Measurements from ENCODE around the gene ZNF732.

ZNF732 gene

GRCh38 chr4:294732-295131, 10.5 kb downstream of the ZNF732 start (continued):
- TF ChIP-seq ZC3H10 (CRISPR knock-in tag; IDR thresholded peaks at IDR 0.05) (no peak), PPARA (CRISPR knock-in tag; IDR thresholded peaks at IDR 0.05; ENCODE audit: borderline replicate concordance) (no peak), TCF4 (CRISPR knock-in tag; IDR thresholded peaks at IDR 0.05; ENCODE audit: borderline replicate concordance) (no peak), TOX (CRISPR knock-in tag; IDR thresholded peaks at IDR 0.05; ENCODE audit: borderline replicate concordance) (no peak), GLIS3 (CRISPR knock-in tag; IDR thresholded peaks at IDR 0.05) (no peak)
- TF ChIP-seq, protein P1, sequence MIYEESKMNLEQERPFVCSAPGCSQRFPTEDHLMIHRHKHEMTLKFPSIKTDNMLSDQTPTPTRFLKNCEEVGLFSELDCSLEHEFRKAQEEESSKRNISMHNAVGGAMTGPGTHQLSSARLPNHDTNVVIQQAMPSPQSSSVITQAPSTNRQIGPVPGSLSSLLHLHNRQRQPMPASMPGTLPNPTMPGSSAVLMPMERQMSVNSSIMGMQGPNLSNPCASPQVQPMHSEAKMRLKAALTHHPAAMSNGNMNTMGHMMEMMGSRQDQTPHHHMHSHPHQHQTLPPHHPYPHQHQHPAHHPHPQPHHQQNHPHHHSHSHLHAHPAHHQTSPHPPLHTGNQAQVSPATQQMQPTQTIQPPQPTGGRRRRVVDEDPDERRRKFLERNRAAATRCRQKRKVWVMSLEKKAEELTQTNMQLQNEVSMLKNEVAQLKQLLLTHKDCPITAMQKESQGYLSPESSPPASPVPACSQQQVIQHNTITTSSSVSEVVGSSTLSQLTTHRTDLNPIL (CRISPR knock-in tag; IDR thresholded peaks at IDR 0.05; ENCODE audit: low read depth), result no peak
- TF ChIP-seq, protein P2, sequence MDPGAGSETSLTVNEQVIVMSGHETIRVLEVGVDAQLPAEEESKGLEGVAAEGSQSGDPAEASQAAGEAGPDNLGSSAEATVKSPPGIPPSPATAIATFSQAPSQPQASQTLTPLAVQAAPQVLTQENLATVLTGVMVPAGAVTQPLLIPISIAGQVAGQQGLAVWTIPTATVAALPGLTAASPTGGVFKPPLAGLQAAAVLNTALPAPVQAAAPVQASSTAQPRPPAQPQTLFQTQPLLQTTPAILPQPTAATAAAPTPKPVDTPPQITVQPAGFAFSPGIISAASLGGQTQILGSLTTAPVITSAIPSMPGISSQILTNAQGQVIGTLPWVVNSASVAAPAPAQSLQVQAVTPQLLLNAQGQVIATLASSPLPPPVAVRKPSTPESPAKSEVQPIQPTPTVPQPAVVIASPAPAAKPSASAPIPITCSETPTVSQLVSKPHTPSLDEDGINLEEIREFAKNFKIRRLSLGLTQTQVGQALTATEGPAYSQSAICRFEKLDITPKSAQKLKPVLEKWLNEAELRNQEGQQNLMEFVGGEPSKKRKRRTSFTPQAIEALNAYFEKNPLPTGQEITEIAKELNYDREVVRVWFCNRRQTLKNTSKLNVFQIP (CRISPR knock-in tag; IDR thresholded peaks at IDR 0.05; ENCODE audit: borderline replicate concordance, low read depth), result no peak

DNA sequence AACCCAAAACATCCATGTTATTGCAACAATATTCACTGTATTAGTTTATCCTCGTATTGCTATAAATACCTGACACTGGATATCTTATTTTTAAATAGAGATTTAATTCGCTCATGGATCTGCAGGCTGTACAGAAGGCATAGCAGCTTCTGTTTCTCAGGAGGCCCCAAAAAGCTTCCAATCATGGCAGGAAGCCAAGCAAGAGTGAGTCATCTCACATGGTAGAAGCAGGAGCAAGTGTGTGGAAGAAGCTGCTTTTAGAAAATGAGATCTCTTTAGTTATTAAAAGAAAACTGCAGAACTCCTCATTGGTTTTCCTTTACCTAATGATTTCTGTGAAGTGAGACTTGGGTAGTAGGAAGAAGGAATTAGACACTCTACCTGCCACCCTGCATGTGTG, 16.4 kb downstream of the ZNF732 start:
- no peak for ATAC-seq
- no peak for TF ChIP-seq ZFP3 (CRISPR knock-in tag; IDR thresholded peaks at IDR 0.05)
- no peak for TF ChIP-seq BACH2 (CRISPR knock-in tag; IDR thresholded peaks at IDR 0.05; ENCODE audit: borderline replicate concordance)
- TF ChIP-seq TOX (CRISPR knock-in tag; IDR thresholded peaks at IDR 0.05; ENCODE audit: borderline replicate concordance), result no peak
- TF ChIP-seq ZNF70 (CRISPR knock-in tag; IDR thresholded peaks at IDR 0.05), result no peak
- no peak for TF ChIP-seq PPARA (CRISPR knock-in tag; IDR thresholded peaks at IDR 0.05; ENCODE audit: borderline replicate concordance)
- TF ChIP-seq ISL1 (CRISPR knock-in tag; IDR thresholded peaks at IDR 0.05), result no peak
- TF ChIP-seq CSDC2 (CRISPR knock-in tag; IDR thresholded peaks at IDR 0.05), result no peak
- no peak for TF ChIP-seq GLIS3 (CRISPR knock-in tag; IDR thresholded peaks at IDR 0.05)
- TF ChIP-seq, protein P2 (CRISPR knock-in tag; IDR thresholded peaks at IDR 0.05; ENCODE audit: borderline replicate concordance, low read depth), result no peak
- no peak for TF ChIP-seq TSHZ2 (CRISPR knock-in tag; IDR thresholded peaks at IDR 0.05)
- TF ChIP-seq ZNF565 (CRISPR knock-in tag; conservative IDR thresholded peaks at IDR 0.05; ENCODE audit: low read depth), result no peak
- TF ChIP-seq ESRRG (CRISPR knock-in tag; IDR thresholded peaks at IDR 0.05), result no peak
- TF ChIP-seq ZNF8 (CRISPR knock-in tag; IDR thresholded peaks at IDR 0.05), result no peak
- TF ChIP-seq, protein P3, sequence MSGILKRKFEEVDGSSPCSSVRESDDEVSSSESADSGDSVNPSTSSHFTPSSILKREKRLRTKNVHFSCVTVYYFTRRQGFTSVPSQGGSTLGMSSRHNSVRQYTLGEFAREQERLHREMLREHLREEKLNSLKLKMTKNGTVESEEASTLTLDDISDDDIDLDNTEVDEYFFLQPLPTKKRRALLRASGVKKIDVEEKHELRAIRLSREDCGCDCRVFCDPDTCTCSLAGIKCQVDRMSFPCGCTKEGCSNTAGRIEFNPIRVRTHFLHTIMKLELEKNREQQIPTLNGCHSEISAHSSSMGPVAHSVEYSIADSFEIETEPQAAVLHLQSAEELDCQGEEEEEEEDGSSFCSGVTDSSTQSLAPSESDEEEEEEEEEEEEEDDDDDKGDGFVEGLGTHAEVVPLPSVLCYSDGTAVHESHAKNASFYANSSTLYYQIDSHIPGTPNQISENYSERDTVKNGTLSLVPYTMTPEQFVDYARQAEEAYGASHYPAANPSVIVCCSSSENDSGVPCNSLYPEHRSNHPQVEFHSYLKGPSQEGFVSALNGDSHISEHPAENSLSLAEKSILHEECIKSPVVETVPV (CRISPR knock-in tag; IDR thresholded peaks at IDR 0.05), result no peak
- no peak for TF ChIP-seq OSR1 (CRISPR knock-in tag; IDR thresholded peaks at IDR 0.05)
- TF ChIP-seq, protein P1 (CRISPR knock-in tag; IDR thresholded peaks at IDR 0.05; ENCODE audit: low read depth), result no peak
- TF ChIP-seq PATZ1 (CRISPR knock-in tag; IDR thresholded peaks at IDR 0.05; ENCODE audit: borderline replicate concordance), result no peak
- TF ChIP-seq ZFP30 (CRISPR knock-in tag; IDR thresholded peaks at IDR 0.05), result no peak
- no peak for TF ChIP-seq RARB (CRISPR knock-in tag; IDR thresholded peaks at IDR 0.05)
